NCI-H1417 treated with DMSO at 0.1 percent for 48 hours (cell line): ENCODE measurements around the gene CCDC117.

Source experiments
- DNase-seq: peaks from one replicate; lab custom pipeline; 2025; lab: John Stamatoyannopoulos, UW

CCDC117 gene

DNA sequence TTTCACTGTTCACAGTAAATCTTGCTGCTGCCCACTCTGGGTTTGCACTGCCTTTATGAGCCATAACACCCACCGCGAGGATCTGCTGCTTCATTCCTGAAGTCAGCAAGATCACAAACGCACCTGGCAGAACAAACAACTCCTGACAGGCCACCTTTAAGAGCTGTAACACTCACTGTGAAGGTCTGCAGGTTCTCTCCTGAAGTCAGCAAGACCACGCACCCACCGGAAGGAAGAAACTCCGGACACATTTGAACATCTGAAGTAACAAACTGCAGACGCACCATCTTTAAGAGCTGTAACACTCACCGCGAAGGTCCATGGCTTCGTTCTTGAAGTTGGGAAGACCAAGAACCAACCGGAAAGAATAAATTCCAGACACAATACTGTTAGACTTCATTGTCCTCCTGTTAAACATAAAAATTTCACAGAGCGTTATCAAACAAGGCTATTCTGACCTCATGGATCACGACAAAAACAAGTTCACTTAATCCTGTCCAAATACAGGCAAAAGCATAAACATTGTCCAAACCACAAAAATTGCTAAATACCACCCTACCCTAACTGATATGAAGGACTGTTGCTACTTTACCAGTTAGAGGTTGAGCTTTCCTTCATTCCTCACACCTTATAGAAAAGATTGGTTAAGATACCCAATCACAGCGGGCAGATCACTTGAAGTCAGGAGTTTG, 3.0 kb upstream of the CCDC117 start:
- no peak for DNase-seq

DNA sequence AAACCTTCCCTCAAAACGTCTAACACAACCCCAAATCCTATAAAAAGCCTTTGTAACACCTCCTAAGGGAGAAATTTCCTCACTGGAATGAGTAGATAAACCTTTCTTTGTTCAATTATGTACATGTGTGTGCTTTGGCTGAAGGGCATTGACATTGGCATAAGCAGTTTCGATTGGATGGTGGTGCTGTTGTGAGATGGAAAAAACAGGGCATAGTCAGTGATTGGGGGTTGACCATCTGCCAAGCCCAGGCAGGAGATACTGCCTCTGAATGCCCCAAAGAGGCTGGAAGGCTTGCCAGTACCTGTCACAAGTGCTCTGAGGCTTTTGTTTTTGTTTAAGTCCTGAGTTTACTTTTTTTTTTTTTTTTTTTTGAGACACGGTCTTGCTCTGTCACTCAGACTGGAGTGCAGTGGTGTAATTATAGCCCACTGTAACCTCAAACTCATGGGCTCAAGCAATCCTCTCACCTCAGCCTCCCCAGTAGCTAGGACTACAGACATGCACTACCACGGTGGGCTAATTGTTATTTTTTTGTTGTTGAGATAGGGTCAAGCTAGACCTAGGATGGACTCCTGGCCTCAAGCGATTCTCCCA, 1.2 kb upstream of the CCDC117 start:
- DNase-seq, result no peak

DNA sequence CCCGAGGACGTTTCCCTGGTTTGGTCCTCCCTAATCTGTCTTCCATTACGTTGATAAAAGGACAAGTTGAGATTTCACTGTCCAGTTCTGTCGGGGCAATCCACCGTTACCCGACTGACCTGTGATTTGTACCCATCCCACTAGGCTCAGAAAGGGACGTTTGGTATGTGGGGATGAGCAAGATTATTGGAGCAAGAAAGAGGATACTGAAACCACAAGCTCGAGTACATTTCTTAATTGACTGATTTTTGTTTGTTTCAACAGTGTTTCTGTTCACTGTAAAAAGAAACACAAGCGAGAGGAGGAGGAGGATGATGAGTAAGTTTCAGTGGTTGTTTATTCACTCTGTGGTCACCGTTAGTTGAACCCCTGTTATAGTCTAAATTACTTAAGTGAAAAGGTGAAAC, 969 bp downstream of the CCDC117 start:
- no peak for DNase-seq

DNA sequence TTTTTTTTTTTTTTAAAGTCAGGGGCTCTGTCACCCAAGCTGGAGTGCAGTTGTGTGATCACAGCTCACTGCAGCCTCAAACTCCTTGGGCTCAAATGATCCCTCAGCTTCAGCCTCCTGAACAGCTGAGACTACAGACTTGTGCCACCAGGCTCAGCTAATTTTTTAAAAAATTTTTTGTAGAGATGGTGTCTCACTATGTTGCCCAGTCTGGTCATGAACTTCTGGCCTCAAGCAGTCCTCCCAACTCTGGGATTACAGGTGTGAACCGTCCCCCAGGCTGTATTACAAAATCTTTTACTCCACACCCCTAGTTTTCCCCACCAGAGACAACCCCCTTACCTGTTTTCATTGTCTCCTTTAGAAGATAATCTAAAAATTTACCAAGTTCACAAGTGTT, 1.9 kb downstream of the CCDC117 start:
- DNase-seq, result no peak

DNA sequence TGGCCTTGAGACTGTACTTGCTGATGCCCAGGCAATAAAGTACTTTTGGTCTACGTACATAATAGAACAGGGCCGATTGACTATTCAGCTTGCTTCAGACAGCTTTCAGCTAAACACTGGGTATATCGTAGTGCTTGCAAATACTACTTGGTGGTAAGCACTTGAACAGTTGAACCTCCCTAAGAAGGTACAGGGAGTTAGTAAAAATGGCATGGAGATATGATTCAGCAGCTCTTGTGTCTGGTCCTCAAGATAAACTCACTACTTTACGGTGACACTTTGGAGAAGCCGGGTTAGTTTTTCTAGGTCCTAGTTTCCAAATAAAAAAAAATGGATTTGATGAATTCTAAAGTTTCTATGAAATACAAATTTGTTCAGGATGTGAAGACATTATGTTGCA, 7.3 kb downstream of the CCDC117 start:
- no peak for DNase-seq

DNA sequence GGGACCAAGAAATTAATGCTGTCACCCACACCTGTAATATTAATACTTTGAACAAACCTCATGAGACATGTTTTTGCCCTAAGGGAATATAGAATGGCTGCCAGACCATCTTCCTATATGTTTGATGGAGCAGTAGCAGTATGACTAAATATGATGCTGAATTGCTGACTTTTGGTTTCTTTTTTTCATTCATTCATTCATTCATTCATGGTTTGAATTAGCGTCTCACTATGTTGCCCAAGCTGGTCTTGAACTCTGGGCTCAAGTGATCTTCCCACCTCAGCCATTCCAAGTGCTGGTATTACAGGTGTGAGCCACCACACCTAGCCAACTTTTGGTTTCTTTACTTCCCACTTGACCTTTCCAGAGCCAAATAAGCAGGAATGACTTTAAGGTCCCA, 7.8 kb downstream of the CCDC117 start:
- DNase-seq, result no peak

DNA sequence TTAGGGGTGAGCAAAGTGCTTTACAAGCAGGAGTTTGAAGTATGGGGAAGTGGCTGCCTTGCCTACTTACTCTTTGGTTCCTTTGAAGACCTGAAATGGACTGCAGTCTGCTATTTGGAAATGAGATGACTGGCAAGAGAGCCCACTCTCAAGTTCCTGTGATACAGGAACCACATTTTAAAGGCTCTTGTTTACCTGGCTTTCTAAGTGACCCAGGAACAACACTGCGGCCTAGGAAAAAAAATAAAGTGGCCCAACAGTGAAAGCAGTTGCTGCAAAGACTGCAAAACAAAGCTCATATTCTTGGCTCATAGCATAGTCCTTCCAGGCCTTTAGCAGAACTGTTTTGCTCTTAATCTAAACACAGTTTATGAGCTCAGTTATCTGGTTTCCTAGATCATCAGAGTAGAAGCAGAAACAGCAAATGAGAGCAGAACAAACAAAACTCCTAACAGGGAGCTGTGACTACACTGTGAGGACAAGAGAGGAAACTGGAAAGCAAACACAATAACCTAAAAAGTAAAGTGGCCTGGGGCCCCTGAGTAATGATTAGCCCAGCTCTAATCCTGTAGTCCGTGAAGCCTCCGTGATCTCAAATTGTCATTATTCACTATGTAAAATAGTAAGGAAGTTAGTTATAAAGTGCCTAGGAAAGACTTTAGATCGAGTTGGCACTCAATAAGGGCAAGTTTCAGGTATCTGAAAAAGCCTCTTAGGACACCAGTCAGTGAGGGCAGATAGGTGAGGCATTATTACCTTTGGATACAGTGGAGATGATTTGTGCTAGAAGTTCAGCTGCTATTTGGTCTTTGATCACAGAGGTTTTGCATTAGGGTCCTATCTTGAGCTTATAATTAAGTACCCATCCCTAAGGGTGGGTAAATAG, 11.5 kb downstream of the CCDC117 start:
- DNase-seq, result no peak

DNA sequence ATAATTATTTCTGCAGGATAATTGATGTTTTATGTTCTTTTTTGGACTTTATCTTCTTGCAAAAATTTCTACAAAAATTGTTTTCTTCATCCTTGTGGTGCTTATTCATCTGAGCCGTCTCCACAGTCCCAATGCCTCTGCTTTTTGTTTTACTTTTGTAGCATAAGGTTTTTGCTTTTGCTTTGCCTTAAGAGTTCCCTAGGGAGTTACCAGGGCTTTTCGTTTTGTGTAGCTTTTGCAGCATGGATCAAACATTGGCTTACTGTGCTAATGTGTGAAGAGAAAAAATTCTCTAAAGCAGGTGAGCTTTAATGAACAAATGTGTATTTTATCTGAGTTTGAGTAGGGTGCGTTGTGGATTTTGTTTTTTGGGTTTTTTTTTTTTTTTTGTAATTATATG, 16.1 kb downstream of the CCDC117 start:
- no peak for DNase-seq

DNA sequence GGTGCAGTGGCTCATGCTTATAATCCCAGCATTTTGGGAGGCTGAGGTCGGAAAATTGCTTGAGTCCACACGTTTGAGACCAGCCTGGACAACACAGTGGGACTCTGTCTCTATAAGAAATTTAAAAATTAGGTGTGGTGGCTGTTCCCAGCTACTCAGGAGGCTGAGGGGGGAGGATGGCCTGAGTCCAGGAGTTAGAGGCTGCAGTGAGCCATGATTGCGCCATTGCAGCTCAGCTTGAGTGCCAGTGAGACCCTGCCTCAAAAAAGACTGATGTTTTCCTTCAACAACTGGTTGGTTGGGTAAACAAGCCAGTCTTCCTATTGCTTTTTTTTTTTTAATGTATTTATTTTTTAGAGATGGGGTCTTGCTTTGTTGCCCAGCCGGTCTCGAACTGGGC, 18.6 kb downstream of the CCDC117 start:
- DNase-seq, result no peak

DNA sequence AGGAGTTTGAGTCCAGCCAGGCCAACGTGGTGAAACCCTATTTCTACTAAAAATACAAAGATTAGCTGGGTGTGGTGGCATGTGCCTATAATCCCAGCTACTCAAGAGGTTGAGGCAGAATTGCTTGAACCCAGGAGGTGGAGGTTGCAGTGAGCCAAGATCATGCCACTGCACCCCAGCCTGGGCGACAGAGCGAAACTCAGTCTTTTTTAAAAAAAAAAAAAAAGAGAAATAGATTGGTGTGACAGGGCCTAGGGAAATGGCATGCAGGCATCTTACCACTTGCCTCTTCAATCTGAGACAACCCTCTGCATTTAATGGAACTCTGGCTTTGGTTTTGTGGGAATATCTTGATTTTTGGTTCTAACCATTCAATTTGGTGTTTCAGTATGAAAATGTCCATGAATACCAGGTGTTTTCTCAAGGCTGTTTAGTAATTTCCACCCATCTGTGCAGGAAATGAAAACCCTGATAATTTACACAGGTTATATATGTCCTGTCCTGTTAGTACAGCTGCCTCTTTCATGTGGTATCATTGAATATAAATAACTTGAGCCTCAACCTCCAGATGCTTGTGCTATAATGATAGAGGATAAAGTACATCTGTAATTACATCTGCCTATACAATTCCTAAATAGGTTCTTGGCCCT, 19.5 kb downstream of the CCDC117 start:
- DNase-seq, result no peak

DNA sequence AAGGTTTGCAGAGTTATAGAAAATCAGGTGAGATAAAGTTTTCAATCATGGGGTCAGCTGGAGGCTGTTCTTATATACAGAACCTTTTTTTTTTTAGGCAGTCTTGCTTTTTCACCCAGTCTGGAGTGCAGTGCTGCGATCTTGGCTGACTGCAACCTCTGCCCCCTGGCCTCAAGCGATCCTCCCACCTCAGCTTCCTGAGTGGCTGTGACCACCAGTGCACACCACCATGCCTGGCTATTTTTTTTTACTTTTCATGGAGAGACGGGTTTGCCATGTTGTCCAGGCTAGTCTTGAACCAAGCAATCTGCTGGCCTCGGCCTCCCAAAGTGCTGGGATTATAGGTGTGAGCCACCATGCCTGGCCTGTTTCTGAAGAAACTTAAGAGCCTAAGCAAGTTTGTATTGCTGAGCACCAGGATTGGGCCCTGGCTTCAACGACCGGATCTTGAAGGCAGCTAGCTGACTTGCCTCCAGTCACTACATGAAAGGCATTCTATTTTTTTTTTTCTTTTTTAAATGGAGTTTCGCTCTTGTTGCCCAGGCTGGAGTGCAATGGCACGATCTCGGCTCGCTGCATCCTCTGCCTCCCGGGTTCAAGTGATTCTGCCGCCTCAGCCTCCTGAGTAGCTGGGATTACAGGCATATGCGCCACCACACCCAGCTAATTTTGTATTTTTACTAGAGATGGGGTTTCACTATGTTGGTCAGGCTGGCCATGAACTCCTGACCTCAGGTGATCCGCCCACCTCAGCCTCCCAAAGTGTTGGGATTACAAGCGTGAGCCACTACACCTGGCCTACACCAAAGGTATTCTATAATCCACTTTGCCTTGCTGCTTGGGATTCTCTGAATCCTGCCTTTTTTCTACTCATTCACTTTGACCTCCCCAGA, 20.2 kb downstream of the CCDC117 start:
- DNase-seq, result no peak

DNA sequence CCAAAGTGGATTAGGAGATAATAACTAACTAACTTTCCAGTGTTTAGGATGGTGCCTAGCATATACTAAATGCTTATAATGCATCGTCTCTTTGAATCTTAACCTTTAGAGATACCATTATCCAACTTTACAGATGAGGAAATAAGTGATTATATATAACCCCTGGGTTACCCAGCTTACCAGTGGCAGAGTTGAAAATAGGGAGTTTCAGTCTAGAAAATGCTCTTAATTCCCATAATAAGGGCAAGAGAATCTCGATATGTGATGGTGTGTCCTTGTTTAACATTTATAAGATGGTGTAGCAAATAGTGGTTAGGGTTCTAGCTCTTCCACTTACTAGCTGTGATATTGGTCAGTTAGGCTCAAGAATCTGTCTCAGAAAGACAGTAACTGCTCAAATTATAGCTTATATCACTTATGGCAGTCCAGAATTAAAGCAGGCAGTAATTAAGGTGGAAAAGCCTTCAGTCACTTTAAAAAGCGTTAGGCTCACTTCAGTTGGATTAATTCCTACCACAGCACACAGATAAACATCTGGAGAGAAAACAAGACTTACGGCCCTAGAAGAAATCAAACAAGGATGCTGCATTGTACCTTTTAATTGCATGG, 21.6 kb downstream of the CCDC117 start:
- DNase-seq, result no peak

DNA sequence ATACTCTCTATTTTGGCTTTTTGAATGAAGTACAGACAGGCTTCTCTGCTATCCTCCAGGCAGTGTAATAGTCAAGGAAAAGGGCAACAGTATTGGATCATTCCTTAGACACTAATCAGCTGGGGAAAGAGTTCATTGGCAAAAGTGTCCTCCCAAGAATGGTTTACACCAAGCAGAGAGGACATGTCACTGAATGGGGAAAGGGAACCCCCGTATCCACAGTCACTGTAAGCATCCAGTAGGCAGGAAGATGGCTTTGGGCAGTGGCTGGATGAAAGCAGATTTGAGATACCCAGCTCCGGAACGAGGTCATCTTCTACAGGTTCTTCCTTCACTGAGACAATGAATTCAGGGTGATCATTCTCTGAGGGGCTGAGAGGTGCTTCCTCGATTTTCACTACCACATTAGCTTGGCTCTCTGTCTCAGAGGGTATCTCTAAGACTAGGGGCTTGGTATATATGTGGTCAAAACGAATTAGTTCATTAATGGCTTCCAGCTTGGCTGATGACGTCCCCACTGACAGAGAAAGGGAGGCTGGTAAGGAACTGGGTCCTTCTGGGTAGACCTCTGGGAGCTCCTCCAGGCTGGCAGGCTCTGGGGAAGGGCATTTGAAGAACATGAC, 22.7 kb downstream of the CCDC117 start:
- no peak for DNase-seq

DNA sequence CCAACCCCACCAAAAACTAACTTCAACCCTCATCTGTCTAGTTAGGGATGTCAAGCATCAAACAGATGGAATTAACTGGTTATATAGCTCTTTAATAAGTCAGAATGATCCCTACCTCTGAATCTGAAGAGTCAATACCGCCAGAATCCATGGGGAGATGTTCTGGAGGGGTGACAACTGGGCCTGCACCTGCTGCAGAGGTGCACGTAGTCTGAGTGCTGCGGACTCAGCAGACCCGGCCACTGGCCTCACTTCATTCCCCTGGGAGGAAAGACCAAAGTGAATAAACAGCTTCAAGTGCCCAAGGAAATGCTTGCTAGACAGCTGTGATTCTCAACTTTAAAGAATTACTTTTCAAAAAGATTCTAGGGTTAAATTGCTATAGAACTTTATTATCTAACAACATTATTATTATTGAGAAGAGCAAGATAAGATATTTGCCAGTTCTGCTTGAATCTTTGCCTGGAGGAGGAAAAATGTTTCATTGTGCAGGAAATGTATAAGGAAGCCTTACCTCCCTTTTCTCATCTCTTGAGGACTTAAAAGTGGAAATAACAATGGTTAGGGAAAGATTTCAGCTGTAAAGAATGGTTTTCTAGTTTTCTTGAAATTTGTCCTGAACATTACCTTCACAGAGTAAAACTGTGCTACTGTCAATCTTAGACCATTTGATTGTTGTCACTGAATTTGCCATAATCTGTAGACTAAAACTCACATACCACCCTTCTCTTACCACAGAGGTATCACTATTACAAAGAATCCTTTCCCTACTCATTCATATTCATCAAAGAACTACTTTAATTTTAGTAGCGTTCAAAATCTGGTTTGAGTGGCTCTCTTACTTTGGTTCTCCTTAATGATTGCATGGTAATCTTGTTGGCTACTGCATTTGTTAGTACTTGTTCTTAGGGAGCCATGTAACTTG, 23.7 kb downstream of the CCDC117 start:
- no peak for DNase-seq

DNA sequence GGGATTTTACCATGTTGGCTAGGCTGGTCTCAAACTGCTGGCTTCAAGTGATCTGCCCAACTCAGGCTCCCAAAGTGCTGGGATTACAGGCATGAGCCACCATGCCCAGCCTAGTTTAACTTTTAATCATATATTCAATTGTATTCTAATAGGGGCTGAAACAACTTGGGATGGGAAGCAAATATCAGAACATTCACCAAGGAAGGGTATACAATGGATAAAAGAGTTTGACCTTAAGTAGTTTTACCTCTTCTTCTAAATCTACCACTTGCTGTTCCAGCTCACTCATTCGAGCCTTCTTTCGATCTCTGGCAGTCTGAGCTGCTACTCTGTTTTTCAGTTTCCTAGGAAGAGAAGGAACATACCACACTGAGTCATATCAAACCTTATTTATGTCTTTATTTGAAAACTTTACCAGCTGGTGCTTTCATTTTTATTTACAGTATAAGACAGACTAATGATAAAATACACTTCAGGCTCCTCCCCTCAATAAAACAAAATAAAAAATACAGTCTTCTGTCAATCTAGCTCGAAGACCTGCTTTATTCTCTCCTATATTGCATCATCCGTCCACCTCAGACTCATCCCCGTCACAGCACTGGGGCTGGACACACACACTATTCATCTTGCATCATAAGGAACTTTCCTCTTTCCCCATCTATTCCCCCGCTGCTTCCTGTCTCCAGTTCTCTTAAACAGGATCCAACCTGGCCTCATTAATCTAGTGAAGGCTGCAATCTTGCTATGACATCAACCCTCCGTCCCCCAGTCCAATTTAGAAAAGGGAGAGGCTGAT, 26.5 kb downstream of the CCDC117 start:
- DNase-seq, result no peak

DNA sequence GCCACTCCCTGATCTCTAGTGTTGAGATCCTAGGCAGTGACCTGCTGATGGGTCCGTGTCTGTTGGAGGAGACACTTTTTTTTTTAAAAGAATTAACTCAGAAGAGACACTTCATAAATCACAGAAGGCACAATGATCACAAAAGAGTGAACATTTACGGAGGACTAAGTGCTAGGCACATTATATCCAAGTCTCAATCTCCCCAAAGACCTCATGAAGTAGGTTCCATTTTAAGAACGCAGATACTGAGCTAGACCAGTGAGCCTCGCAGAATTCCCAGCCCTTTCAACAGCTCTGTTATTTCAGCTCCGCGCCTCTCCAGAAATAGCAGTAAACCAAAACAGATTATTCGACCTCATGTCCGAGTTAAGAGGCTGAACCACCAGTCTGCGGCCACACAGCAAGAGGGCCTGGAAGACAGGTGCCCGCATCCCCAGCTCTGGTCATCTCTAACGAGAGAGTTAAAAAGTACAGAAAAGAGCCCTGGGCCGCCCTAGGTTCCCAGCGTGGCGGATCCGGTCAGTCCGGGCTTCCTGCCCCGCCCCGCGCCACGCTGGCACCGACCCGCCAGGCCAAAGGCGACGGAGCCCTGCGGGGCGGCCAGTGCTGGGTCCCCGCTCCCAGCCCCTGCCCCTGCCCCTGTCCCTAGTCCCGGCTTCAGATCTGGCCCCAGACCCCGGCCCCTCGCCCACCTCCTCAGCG, 27.3 kb downstream of the CCDC117 start:
- no peak for DNase-seq

DNA sequence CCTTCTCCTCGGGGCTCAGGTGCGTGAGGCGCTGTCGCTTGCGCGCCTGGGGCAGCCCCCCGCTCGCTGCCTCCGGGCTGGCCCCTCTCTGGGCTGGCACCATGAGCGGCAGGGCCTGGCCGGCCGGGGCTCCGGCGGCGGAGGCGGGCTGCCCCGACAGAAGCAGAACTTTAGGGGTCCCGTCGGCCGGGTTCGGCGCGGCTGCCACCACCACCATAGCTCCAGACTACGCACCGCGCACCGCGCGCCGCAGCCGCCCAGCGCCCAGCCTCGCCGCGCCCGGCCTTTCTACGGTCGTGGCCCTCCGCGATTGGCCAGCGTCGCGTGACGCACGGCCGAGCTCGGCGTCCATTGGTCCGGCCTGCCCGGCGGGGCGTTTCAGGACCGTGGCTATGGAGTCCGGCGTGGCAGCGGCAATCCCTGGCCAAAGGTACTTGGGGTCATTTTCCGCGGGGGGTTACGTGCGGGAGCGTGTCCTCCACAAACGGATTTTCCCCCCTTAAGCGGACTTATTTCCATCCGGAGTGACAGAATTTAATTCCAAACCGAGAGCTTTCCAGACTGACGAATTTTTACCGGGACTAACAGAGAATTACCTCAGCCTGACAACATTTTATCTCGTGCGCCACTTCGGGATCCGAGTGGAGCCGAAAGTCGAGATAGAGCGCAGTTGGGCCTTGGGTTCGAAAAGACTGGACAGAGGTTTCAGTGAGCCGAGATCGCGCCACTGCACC, 28.0 kb downstream of the CCDC117 start, which contains the start of gene XBP1:
Gene XBP1 (minus strand): TSS at position 262 of the 734 bp plus-strand sequence.
- no peak for DNase-seq
